Mononuclear cell (primary cell): ENCODE results near the gene MIER2. TPM values are rescaled to one million over a fixed set of nuclear protein-coding genes. Genes with fewer than 3 reads are reported as not detected.
"Not testable (repeated sequence)": the region's sequence is repeated elsewhere in the genome, so short reads cannot be mapped to it uniquely, and the experiment has no call there.

Experiments used
- H3K27me3 ChIP-seq: 2 replicates; pipeline ENCODE4 v1.6.0; 2011; ENCODE audit warnings: low read length, control low read depth; ENCODE audit not compliant: insufficient read depth
- H3K4me1 ChIP-seq: 2 replicates; pipeline ENCODE4 v1.5.1; 2011; ENCODE audit warnings: mild to moderate bottlenecking, low read length, control low read depth; ENCODE audit not compliant: insufficient read depth
- H3K4me3 ChIP-seq: 2 replicates; pipeline ENCODE4 v1.5.1; 2011; ENCODE audit warnings: mild to moderate bottlenecking, low read length, moderate library complexity
- H3K9me3 ChIP-seq: 2 replicates; pipeline ENCODE4 v1.5.1; 2011; ENCODE audit warnings: low read depth, mild to moderate bottlenecking, control low read depth, low read length
- total RNA-seq: library from RNA; depleted of rRNA; stranded (reverse); fragments of >200 nt; gene quantifications from one replicate; pipeline ENCODE4 v1.2.3, GENCODE V29; 2012

Gene MIER2
- total RNA-seq, 1 donor: 4.3 TPM

DNA sequence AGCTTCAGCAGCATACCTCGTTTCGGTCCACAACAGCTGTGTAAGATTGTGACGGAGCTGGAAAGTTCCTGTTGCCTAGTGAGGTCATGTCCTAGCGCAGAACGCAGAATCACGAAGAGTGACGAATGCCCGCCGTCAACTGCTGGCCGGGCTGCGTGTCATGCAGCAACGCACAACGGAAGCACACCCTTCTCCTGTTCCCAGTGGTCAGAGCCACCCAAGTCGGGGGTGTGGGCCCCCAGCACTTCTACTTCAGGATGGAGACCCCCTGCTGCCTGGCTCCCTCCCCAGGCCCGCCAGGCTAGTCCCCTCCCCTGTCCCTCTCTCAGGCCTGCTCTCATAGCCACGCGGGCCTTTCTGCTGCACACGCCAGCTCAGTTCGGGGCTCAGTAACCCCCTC lies 38.4 kb upstream of the MIER2 start:
- Histone ChIP-seq H3K4me1 (no peaks in the 10 kb centered on the region), H3K4me3 (no peak overlapping the region), H3K9me3 (no peaks in the 10 kb centered on the region), H3K27me3 (peaks cover 10% of the 10 kb centered on the region)

- not testable (repeated sequence) for H3K4me1 ChIP-seq, H3K4me3 ChIP-seq, H3K9me3 ChIP-seq
- peaks cover 10% of the 10 kb centered on the region for H3K27me3 ChIP-seq
Observed at GRCh38 chr19:382578-382977, 38.0 kb upstream of the MIER2 start.

DNA sequence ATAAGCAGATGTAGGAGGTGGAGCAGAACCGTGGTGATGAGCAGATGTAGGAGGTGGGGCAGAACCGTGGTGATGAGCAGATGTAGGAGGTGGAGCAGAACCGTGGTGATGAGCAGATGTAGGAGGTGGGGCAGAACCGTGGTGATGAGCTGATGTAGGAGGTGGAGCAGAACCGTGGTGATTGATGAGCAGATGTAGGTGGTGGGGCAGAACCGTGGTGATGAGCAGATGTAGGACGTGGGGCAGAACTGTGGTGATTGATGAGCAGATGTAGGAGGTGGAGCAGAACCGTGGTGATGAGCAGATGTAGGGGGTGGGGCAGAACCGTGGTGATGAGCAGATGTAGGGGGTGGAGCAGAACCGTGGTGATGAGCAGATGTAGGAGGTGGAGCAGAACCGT lies 37.3 kb upstream of the MIER2 start:
- H3K4me1 ChIP-seq, H3K9me3 ChIP-seq, H3K4me3 ChIP-seq: not testable (repeated sequence)
- H3K27me3 ChIP-seq: peaks cover 10% of the 10 kb centered on the region

DNA sequence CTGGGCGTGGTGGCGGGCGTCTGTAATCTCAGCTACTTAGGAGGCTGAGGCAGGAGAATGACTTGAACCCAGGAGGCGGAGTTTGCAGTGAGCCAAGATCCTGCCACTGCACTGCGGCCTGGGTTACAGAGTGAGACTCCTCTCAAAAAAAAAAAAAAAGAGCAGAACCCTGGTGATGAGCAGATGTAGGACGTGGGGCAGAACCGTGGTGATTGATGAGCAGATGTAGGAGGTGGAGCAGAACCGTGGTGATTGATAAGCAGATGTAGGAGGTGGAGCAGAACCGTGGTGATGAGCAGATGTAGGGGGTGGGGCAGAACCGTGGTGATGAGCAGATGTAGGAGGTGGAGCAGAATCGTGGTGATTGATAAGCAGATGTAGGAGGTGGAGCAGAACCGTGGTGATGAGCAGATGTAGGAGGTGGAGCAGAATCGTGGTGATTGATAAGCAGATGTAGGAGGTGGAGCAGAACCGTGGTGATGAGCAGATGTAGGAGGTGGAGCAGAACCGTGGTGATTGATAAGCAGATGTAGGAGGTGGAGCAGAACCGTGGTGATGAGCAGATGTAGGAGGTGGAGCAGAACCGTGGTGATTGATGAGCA lies 36.1 kb upstream of the MIER2 start:
- H3K9me3 ChIP-seq: not testable (repeated sequence)

GRCh38 chr19:379796-380195 lies 35.2 kb upstream of the MIER2 start:
- H3K9me3 ChIP-seq: no peaks in the 10 kb centered on the region

More for the DNA sequence above, 36.1 kb upstream of the MIER2 start:
- H3K4me3 ChIP-seq, H3K4me1 ChIP-seq: not testable (repeated sequence)
- peaks cover 10% of the 10 kb centered on the region for H3K27me3 ChIP-seq

DNA sequence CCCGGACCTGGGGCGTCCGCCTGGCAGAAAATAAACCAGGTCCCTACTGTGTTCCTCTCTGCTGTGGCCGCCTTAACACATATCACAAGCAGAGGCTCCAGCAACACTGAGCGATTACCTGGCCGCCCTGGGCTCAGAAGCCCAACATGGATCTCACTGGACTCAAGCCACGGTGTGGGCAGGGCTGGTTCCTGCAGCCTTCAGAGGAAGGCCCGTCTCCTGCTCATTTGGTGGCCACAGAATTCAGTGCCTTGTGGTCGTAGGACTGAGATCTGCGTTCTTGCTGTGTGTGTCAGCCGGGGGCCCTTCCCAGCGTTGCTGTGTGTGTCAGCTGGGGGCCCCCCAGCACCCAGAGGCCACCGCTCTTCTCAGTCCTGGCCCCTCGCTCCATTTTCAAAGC lies 34.1 kb upstream of the MIER2 start:
- H3K9me3 ChIP-seq: no peaks in the 10 kb centered on the region
- H3K27me3 ChIP-seq: peaks cover 3% of the 10 kb centered on the region

More at GRCh38 chr19:379796-380195, 35.2 kb upstream of the MIER2 start:
- Histone ChIP-seq H3K27me3 (peaks cover 10% of the 10 kb centered on the region), H3K4me3 (no peak overlapping the region), H3K4me1 (no peaks in the 10 kb centered on the region)

GRCh38 chr19:377801-378581 lies 33.4 kb upstream of the MIER2 start:
- no peaks in the 10 kb centered on the region for H3K27me3 ChIP-seq

More for the DNA sequence above, 34.1 kb upstream of the MIER2 start:
- Histone ChIP-seq H3K4me3 (no peak overlapping the region), H3K4me1 (no peaks in the 10 kb centered on the region)

DNA sequence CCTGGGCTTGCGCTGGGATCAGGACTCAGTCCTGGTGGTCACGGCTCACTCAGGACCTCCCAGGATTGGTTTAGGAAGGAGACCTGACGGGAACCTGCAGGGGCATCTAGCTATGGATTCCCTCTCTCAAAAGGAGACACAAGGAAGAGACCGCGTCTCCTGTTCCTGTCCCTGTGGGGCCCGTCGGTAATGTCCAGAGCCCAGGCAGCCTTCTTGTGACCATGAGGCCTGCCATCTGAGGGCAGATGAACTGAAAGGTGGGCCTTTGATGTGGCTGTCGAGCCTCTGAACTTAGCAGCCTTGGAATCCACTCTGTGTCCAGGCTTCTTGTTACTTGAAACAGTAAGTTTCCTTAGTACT lies 31.5 kb upstream of the MIER2 start:
- H3K9me3 ChIP-seq: no peaks in the 10 kb centered on the region
- H3K27me3 ChIP-seq: no peaks in the 10 kb centered on the region
- no peaks in the 10 kb centered on the region for H3K4me1 ChIP-seq
- H3K4me3 ChIP-seq: no peak overlapping the region

More at GRCh38 chr19:377801-378581, 33.4 kb upstream of the MIER2 start:
- no peaks in the 10 kb centered on the region for H3K4me1 ChIP-seq
- no peak overlapping the region for H3K4me3 ChIP-seq
- H3K9me3 ChIP-seq: no peaks in the 10 kb centered on the region

DNA sequence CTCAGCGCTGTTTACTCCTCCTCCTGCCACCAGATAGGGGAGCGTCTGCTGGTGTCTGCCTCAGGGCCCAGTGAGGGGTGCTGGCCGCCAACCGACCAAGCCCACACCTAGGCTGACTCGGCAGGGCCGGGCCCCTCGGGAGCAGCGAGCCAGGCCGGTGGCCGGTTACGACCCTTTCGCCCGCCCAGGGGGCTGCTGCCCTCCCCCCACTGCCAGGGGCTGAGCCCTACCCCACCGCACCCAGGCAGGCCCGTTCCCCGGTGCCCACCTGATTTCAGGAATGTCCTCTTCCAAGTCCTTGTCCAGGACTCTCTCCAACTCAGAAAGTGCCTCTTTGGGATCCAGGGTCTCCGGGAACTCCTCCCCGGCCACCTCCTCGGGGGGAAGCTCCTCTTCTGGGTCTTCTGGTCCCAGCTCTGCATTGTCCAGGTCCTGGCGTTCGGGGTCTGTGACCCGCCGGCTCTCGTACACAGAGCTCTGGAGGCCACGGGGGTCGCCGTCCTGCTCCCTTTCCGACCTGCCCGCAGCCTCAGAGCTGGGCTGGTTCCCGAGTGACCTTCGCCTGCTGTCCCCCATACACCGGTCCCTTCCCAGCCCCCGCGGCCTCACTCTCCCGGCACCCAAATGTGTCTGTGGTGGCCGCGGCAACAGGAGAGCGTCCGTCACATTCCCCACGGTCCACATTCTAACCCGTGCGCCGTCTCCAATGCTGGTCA lies 31.0 kb upstream of the MIER2 start:
- Histone ChIP-seq H3K9me3 (no peaks in the 10 kb centered on the region), H3K4me3 (no peak overlapping the region), H3K27me3 (no peaks in the 10 kb centered on the region), H3K4me1 (no peaks in the 10 kb centered on the region)

- H3K4me3 ChIP-seq: no peak overlapping the region
- no peaks in the 10 kb centered on the region for H3K9me3 ChIP-seq
- no peaks in the 10 kb centered on the region for H3K4me1 ChIP-seq
- no peaks in the 10 kb centered on the region for H3K27me3 ChIP-seq
Observed at GRCh38 chr19:374886-375235, 30.3 kb upstream of the MIER2 start.

GRCh38 chr19:374183-374885 lies 29.7 kb upstream of the MIER2 start:
- Histone ChIP-seq H3K27me3 (no peaks in the 10 kb centered on the region), H3K4me3 (no peak overlapping the region), H3K4me1 (no peaks in the 10 kb centered on the region), H3K9me3 (no peaks in the 10 kb centered on the region)

DNA sequence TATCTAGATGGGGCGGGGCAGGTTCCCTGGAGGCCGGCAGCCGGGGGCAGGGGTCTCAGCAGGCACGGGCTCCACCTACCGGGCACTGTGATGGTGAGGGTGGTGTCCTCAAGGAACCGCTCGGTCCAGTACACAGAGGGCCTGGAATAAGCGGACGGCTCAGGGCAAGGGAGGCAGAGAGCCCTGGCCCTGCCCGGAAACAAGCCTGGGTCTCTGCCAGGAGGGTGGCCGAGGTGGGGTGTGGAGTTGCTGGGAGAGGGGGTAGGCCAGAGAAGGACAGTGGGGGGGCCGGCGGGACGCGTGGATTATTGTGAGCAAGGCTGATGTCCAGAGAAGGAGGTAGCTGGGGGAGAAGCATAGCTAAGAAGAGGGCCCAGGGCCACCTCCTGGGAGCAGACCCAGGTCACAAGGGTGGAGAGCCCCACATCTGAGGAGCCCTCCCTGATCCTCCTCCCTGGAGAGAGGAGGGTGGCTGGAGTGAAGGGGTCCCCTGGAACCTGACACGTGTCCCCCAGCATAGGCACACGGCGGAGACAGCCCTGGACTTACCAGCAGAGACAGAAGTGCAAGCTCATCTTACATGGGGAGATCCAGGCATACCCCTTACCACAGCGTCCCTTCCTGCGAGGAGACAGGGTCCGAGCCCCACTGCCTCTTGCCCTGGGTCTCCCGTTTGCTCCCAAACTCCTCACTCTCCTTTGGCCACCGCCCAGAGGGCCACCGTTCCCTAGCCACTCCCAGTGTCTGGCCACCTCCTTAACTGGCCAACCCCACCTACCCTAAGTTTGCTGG lies 29.0 kb upstream of the MIER2 start:
- H3K4me1 ChIP-seq: no peaks in the 10 kb centered on the region
- no peaks in the 10 kb centered on the region for H3K27me3 ChIP-seq
- H3K4me3 ChIP-seq: no peak overlapping the region
- no peaks in the 10 kb centered on the region for H3K9me3 ChIP-seq

DNA sequence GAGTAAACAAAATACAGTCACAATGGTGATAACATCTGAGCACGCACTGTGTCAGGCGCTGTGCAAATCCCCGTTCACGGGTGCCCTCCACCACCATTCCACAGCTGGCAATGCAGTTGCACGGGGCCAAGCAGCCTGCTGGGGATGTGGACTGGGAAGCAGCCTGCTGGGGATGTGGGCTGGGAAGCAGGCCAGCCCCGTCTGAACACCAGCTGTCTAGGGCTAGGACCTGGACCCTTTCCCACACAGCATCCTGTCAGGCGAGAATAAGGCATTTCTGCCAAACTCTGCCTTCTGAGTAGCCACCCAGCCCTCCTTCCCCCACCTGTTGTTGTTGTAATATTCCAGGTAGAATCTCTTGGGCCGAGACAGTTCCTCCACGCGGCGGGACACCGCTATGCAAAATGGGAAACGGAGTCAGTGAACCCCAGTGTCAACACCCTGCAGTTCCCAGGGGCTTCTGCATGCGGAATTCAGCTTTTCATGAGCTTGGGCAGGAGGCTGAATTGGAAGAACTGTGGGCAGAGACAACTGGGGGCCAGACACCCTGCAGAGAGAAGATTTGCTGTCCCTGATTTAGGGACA lies 27.8 kb upstream of the MIER2 start:
- no peaks in the 10 kb centered on the region for H3K9me3 ChIP-seq
- no peaks in the 10 kb centered on the region for H3K4me1 ChIP-seq
- no peak overlapping the region for H3K4me3 ChIP-seq
- H3K27me3 ChIP-seq: no peaks in the 10 kb centered on the region

- no peaks in the 10 kb centered on the region for H3K9me3 ChIP-seq
Observed at GRCh38 chr19:371501-372168, 27.0 kb upstream of the MIER2 start.

More at GRCh38 chr19:371501-372168, 27.0 kb upstream of the MIER2 start:
- no peak overlapping the region for H3K4me3 ChIP-seq
- H3K4me1 ChIP-seq: no peaks in the 10 kb centered on the region
- H3K27me3 ChIP-seq: no peaks in the 10 kb centered on the region
